Measurements from ENCODE around the gene GPR137B.

DNA sequence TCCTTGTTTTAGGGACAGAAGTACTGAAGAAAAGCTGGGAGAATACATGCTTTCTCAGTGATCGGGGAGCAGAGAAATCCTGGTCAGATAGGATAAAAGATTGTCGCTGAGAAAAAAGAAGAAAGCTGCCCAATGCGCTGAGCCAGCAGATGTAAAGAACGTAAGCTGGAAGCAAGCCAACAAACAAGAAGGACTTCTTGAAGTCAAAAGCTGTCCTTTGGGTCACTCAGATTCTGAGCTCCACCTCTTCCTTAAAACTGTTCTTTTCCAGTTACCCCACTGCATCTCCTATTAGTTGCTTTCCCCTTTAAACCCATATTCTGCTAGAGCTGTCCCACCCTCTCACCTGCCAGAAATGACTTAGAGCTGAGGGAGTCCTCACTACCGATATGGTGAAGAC lies 64.8 kb downstream of the GPR137B start:
- TF ChIP-seq POLR2A (IDR thresholded peaks at IDR 0.05; ENCODE audit: insufficient read depth in 1 of 2, low read depth in 2 of 2, low read length in 2 of 2): no peak
- TF ChIP-seq ESRRA (CRISPR knock-in tag; IDR thresholded peaks at IDR 0.05; ENCODE audit: low read depth): no peak
- TF ChIP-seq CTCF (CRISPR knock-in tag; IDR thresholded peaks at IDR 0.05): no peak
- no peak for TF ChIP-seq ZNF121 (CRISPR knock-in tag; IDR thresholded peaks at IDR 0.05)
- TF ChIP-seq, protein P1, sequence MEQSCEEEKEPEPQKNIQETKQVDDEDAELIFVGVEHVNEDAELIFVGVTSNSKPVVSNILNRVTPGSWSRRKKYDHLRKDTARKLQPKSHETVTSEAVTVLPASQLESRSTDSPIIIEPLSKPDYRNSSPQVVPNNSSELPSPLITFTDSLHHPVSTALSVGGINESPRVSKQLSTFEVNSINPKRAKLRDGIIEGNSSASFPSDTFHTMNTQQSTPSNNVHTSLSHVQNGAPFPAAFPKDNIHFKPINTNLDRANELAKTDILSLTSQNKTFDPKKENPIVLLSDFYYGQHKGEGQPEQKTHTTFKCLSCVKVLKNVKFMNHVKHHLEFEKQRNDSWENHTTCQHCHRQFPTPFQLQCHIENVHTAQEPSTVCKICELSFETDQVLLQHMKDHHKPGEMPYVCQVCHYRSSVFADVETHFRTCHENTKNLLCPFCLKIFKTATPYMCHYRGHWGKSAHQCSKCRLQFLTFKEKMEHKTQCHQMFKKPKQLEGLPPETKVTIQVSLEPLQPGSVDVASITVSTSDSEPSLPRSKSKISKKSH (CRISPR knock-in tag; IDR thresholded peaks at IDR 0.05; ENCODE audit: borderline replicate concordance): no peak
- TF ChIP-seq PHF5A (CRISPR knock-in tag; IDR thresholded peaks at IDR 0.05; ENCODE audit: low read depth, unreplicated experiment): no peak
- TF ChIP-seq SATB2 (CRISPR knock-in tag; IDR thresholded peaks at IDR 0.05): no peak
- TF ChIP-seq NFATC3 (CRISPR knock-in tag; IDR thresholded peaks at IDR 0.05): no peak
- TF ChIP-seq ZNF781 (CRISPR knock-in tag; IDR thresholded peaks at IDR 0.05; ENCODE audit: borderline replicate concordance, not compliant biosample characterization): no peak
- TF ChIP-seq ZBTB3 (CRISPR knock-in tag; IDR thresholded peaks at IDR 0.05; ENCODE audit: borderline replicate concordance, low read depth): no peak
- no peak for TF ChIP-seq TOE1 (CRISPR knock-in tag; IDR thresholded peaks at IDR 0.05)

Data from HepG2 (cell line).